SH-SY5Y (cell line): Measurements from ENCODE around the gene KRTAP20-1.

Experiments
- GATA2 ChIP-seq: IDR thresholded peaks from 2 replicates; pipeline ENCODE4 v1.6.1; 2011; ENCODE audit warnings: mild to moderate bottlenecking, low read depth, low read length
- GATA3 ChIP-seq: IDR thresholded peaks from 2 replicates; pipeline ENCODE4 v1.6.1; 2011; ENCODE audit warnings: low read depth, mild to moderate bottlenecking, low read length, moderate library complexity

KRTAP20-1 gene, protein sequence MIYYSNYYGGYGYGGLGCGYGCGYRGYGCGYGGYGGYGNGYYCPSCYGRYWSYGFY

DNA sequence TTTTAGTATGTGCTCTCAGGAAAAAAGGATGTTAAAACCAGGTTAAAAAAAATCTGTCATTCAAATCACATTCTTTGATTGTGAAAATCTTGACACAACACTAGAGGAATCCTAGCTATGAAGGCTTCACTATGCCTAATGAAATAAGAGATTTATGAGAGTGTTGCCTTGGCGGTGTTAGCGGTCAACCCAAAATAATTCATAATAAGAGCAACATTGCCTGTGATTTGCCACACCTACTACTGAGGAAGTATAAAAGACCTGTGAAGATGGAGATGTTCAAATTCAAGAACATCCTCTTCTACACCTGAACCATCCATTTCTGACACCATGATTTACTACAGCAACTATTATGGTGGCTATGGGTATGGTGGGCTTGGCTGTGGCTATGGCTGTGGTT lies at the start of gene KRTAP20-1:
Gene KRTAP20-1 (plus strand): TSS at position 301 of the 400 bp plus-strand sequence. CDS start 30 bp downstream, at position 331.
- TF ChIP-seq GATA2 (no peak), GATA3 (no peak)

DNA sequence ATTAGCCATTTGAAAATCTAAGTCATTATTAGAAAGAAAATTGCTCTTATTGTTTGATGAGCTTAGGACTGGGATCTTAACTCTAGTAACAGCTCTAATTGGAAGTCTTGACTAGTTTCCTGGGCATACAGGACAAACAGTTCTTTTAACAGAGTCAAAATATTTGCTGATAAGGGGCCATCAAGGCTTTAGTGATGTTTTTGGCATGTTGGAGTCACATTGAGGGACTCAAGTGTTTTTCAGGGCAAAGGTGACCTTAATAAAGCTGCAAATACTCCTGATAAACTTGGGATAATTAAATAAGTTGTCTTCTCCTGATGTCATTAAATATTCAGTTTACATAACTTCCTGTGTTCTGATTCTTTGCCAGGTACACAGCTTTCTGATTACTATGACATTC lies 48.6 kb upstream of the KRTAP20-1 start:
- TF ChIP-seq GATA2 (no peak), GATA3 (no peak)

DNA sequence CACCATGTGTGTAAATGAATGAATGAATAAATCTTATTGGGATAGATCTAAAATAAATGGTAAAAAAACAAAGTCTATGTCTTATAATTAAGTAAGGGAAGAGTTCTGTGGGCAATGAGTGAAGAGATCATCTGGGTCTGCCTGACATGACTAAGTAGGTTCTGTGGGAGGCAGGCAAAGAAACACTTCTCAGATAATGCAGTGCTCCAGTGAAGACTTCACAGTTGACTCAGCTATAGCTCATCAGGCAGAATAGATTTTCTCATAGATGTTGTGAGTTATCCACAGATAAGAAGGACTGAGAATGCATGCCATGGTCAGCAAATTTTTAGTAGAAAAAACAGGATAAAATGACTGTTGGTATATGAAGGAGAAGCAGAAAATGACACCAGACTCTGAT lies 38.5 kb upstream of the KRTAP20-1 start:
- TF ChIP-seq GATA2: no peak
- TF ChIP-seq GATA3: no peak

DNA sequence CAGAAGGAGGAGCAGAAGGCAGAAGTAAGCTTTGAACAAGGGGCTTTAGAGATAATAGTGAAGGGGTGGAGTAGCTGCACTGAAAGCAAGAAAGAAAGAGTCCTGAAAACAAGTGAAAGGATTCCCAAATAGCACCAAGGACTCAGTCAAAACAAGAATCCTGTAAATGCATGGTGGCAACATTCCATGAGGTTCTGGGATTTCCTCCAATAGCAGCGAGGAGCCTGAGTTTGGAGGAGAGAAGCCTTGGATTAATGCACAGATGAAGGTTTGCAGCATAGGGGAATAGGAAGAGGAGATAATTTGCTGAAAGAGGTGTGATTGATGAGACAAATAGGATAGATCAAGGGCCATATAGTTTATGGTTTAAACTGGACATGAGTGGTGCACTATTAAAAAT lies 36.9 kb upstream of the KRTAP20-1 start:
- no peak for TF ChIP-seq GATA3
- no peak for TF ChIP-seq GATA2

DNA sequence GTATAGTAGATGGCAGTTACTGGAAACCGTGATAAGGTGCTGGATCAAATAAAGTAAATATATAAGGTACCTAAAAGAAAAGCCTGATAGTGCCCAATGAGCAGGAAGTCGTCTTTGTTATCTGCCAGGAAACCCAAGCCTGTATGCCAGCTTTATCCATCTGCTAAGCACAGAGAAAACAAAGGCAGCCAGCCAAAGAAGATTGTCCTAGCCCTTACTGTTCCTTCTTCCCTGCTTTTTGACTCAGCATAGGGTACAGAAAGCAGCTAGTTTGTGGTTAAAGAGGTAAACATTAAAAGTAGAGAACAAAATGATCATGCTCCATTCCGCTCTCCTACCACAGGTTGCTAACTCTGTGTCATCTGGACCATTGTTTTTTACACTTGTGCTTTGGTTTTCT lies 36.1 kb upstream of the KRTAP20-1 start:
- TF ChIP-seq GATA3: no peak
- TF ChIP-seq GATA2: no peak

DNA sequence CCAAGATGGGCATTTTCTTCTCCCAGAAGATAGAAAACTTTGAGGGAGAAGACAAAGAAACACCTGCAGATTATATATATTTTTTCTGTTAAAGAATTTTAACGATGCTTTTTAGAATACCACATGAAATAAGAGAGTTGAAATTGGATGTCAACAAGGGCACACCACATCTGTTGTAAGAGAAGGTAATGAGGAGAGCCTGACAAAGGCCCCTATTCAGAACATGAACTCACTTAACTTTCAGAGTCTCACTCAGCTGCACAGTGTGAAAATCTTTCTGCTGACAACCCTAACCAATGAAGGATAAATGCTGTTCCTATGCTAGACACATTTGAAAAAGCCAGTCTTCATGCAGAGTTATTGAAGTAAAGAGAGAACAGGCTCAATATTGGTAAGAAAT lies 33.4 kb upstream of the KRTAP20-1 start:
- no peak for TF ChIP-seq GATA3
- TF ChIP-seq GATA2: no peak

DNA sequence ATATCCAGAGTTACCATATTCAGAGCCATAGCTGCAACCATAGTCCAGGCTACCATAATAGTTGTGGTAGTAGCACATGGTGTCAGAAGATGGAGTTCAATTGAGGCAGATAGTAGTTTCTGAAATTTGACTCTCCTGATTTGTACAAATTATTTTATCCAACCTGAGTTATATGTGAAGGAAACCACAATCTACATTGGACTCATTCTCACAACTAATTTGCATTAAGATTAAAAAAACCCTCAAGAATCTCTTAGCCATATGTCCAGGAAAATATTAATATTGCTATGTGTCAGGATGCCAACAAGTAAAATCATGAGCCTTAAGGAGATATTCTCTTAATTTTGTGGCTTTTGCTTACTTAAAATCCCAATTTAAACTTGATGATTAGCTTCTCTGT lies 25.9 kb upstream of the KRTAP20-1 start, which contains the start of gene KRTAP22-2:
Gene KRTAP22-2 (minus strand): TSS at position 101 of the 400 bp plus-strand sequence.
- TF ChIP-seq GATA2: no peak
- no peak for TF ChIP-seq GATA3

DNA sequence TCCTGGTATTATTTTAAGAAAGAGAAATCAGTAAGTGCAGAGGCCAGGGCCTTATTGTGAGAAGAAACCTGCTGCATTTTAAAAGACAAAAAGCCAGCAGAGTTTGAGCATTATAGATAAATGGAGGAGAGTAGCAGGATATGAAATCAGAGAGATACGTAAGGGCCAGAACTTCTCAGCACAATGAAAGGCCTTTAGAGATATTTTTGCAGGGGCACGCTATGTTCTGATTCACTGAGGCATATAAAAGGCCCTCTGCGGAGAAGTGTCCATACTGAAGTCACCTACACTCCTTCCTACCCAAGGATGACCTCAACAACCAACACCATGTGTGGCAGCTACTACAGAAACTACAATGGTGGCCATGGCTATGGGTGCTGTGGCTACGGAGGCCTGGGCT lies 24.1 kb upstream of the KRTAP20-1 start, which contains the start of gene KRTAP6-3:
Gene KRTAP6-3 (plus strand): TSS at position 301 of the 400 bp plus-strand sequence. CDS start 6 bp downstream, at position 307.
- TF ChIP-seq GATA2: no peak
- TF ChIP-seq GATA3: no peak

DNA sequence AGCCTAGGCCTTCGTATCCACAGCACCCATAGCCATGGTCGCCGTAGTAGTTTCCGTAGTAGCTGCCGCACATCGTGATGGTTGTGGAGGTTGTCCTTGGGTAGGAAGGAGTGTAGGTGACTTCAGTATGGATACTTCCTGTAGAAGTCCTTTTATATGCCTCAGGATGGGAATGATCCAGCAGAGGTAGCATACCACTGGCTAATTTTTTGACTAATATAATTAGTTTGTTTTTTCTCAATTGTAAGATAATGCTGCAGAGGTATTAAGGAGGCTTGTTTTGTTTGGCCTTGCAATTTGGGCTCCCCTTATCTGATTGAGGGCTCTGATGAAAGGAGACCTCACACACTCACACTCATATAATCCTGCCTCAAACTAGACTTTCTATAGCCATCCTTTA lies 17.4 kb upstream of the KRTAP20-1 start, which contains the start of gene KRTAP6-2:
Gene KRTAP6-2 (minus strand): TSS at position 101 of the 400 bp plus-strand sequence. CDS start 28 bp downstream, at position 73.
- TF ChIP-seq GATA3: no peak
- TF ChIP-seq GATA2: no peak

DNA sequence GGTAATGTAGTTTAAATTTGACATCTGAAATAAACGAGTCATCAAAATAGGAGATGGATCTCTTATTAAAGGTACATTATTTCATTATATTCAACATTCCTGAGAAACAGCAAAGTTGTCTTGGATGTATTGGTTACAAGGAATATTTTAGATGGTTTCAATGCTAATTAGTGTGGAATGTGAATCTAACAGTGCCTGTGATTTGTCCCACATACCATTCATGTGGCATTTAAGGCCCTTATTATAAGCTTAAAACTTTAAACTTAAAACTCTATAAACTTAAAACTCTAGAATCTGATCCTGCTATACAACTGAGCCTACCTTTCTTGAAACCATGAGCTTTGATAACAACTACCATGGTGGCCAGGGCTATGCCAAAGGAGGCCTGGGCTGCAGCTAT lies 15.4 kb upstream of the KRTAP20-1 start, which contains the start of gene KRTAP22-1:
Gene KRTAP22-1 (plus strand): TSS at position 301 of the 400 bp plus-strand sequence.
- TF ChIP-seq GATA2: no peak
- no peak for TF ChIP-seq GATA3

DNA sequence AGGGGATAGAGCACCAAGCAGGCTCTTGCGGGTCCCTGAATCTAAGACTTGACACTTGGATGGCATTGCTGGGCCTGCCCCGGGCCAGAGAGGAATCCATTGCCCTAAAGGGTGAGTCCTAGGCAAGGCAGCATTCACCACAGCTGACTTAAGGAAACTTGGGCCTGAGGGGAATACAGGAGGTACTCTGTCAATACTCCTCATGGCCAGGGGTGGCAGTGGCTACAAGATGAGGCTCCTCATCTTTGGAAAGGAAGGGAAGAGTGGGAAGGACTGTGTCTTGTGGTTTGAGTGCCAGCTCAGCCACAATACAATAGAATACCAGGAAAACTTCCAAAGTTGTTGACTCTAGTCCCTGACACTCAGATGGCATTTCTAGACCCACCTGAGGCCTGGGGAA lies 10.3 kb upstream of the KRTAP20-1 start:
- no peak for TF ChIP-seq GATA2
- no peak for TF ChIP-seq GATA3

DNA sequence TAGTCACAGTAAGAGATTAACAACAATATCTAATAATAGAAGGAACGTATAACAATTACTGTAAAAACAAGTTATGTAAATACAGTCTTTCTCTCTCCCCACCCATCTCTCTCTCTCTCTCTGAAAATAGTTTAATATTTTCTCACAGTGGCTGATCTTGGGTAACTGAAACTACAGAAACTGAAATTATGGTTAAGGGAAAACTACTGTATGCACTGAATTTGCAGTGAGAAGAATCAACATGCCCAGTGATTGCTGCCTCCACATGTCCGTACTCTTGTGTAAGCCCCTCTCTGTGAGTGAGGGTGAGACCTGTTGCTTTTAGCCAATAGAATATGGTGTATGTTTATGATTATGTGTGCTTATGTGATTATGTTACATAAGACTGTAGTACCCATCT lies 4.1 kb upstream of the KRTAP20-1 start:
- TF ChIP-seq GATA3: no peak
- TF ChIP-seq GATA2: no peak

DNA sequence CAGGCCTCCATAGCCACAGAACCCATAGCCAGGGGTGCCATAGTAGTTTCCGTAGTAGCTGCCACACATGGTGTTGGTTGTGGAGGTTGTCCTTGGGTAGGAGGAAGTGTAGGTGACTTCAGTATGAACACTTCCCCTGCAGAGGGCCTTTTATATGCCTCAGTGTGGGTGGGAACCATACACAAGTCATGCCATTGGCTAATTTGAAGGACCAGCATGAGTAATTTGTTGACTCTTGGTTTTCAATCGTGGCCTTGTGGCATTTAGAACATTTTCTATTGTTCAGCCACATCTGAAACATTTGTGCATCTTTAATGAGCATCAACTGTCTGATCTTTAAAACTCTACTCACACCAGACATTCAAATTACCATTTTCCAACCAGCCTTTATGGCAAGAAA lies 2.4 kb upstream of the KRTAP20-1 start, which contains the start of gene KRTAP6-1:
Gene KRTAP6-1 (minus strand): TSS at position 95 of the 400 bp plus-strand sequence. CDS start 26 bp downstream, at position 69.
- TF ChIP-seq GATA2: no peak
- TF ChIP-seq GATA3: no peak

DNA sequence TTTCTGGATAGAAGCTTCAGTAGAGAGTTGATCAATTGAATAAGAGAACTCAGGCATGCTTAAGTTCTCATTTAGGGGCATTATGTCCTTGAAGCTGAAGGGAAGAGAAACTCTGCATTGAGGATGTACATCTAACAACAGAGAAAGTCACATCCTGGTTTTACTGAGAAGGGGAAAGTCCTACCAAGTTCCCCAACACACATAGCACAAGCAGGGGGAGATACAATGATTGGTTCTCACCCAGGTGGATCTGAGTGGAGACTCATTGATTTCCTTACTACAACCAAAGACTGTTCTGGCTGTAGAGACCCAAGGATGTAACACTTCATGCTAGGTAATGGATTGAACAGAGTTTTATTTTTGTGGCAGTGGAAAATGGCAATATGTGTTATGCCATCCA lies 1.0 kb upstream of the KRTAP20-1 start:
- TF ChIP-seq GATA3 (no peak), GATA2 (no peak)

DNA sequence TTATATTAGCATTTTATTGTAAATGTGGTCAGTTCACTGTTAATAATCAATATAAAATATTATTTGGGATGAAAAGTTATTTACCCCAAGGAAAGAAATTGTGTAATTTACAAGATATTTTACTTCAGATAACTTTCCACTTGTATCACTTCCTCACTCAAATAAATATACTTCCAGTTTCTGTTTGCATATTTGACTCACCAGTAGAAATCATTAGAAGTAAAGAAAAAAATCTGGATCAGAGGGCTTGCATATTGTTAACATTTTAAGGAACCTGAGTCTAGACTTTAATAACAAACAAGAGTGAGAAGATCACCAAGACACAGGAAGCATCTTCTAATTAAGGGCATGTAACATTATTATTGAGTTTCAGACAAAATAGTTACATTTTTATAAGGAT lies 3.9 kb downstream of the KRTAP20-1 start:
- no peak for TF ChIP-seq GATA2
- TF ChIP-seq GATA3: no peak

DNA sequence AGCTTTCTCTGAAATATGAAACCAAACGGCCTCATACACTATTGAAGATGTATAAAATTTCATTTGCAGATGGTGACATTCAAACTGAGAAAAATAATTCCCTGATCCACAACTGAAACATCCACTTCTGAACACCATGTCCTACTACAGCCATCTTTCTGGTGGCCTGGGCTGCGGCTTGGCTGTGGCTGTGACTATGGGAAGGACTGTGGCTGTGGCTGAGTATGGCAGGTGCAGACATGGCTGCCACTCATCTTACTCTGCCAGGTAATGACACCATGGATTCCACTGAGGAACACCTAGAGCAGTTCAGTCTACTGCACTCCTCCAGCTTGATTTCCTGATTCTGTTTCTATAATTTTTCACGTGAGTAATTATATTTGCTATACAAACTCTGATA lies 4.3 kb downstream of the KRTAP20-1 start, which contains the start of gene KRTAP20-4:
Gene KRTAP20-4 (plus strand): TSS at position 106 of the 400 bp plus-strand sequence.
- no peak for TF ChIP-seq GATA2
- TF ChIP-seq GATA3: no peak

DNA sequence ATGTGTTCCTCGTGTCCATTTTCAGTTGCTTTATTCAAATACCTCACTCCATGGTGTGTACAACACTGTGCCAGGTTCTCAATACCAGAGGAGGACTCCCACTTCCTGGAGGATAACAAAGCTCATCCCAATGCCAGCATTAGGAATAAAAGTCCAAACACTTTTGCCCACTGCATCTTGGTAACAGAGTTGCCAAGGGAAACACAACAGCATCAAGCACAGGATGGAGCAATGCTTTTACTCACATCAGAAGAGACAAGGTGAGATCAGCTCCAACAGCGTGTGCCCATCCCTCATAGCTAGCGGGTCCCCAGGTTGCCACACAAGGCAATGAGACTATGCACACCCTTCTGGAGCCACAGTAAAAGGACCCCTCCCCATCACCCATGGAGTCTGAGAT lies 7.1 kb downstream of the KRTAP20-1 start:
- TF ChIP-seq GATA3: no peak
- TF ChIP-seq GATA2: no peak
